OCI-LY3 (cell line): ENCODE measurements around the gene KCNAB1.

Experiments
- EZH2phosphoT487 ChIP-seq: fragments of 200-600 bp; shearing (Covaris generic); IDR thresholded peaks from 2 replicates; pipeline ENCODE4 v1.6.1; 2018; ENCODE audit warnings: antibody characterized with exemption, mixed run types, low read depth
- TF ChIP-seq, protein P1 (sequence below): fragments of 200-600, 300-600 bp; sonication (generic); IDR thresholded peaks from 2 replicates; pipeline ENCODE4 v1.5.1; 2014; ENCODE audit warnings: antibody characterized with exemption, low read length, low read depth

DNA sequence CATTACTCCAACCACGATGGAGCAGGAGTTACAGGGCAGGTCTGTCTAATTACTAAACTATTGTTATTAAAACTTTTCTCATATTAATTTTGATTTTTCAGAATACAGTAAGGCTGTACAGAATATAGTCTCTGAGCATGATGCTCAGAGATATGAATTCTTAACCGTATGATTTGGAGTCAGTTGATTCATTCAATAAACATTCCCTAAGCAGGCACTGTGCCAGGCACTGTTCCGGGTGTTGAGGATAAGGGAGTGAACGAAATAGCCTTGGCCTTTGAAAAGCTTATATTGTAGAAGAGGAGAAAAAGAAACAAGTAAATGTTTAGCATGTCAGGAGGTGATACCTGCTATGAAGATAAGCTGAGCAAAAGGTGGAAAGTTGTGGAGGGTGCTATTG is 187.3 kb downstream of the KCNAB1 start:
- TF ChIP-seq EZH2phosphoT487, result no peak
- TF ChIP-seq, protein P1, sequence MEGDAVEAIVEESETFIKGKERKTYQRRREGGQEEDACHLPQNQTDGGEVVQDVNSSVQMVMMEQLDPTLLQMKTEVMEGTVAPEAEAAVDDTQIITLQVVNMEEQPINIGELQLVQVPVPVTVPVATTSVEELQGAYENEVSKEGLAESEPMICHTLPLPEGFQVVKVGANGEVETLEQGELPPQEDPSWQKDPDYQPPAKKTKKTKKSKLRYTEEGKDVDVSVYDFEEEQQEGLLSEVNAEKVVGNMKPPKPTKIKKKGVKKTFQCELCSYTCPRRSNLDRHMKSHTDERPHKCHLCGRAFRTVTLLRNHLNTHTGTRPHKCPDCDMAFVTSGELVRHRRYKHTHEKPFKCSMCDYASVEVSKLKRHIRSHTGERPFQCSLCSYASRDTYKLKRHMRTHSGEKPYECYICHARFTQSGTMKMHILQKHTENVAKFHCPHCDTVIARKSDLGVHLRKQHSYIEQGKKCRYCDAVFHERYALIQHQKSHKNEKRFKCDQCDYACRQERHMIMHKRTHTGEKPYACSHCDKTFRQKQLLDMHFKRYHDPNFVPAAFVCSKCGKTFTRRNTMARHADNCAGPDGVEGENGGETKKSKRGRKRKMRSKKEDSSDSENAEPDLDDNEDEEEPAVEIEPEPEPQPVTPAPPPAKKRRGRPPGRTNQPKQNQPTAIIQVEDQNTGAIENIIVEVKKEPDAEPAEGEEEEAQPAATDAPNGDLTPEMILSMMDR, result no peak
